NCI-H524 (cell line): ENCODE data around the gene ASPHD2.
A peak's percentile ranks its signal among the peaks of the same experiment; 100 is the strongest.

Experiments
- DNase-seq, 2 experiments: peaks; one replicate each; lab custom pipeline; 2025; lab: John Stamatoyannopoulos, UW

The ASPHD2 gene

GRCh38 chr22:26476705-26477340 is 47.8 kb downstream of the ASPHD2 start:
- no peak for DNase-seq

GRCh38 chr22:26477341-26477731 is 48.3 kb downstream of the ASPHD2 start:
- DNase-seq, result peak in 1 of 2 experiments; percentile 14

- peak in 1 of 2 experiments; percentile 52 for DNase-seq
Observed at GRCh38 chr22:26479043-26479791, 50.2 kb downstream of the ASPHD2 start.

GRCh38 chr22:26479792-26480610 is 50.9 kb downstream of the ASPHD2 start:
- DNase-seq, result no peak

GRCh38 chr22:26480611-26480932 is 51.5 kb downstream of the ASPHD2 start:
- DNase-seq, result no peak

GRCh38 chr22:26481112-26481693 is 52.1 kb downstream of the ASPHD2 start:
- no peak for DNase-seq

- no peak for DNase-seq
Observed at GRCh38 chr22:26481694-26482093, 52.6 kb downstream of the ASPHD2 start.

- DNase-seq, result no peak
Observed at GRCh38 chr22:26482161-26482560, 53.1 kb downstream of the ASPHD2 start.

- DNase-seq, result no peak
Observed at GRCh38 chr22:26483043-26483438, 54.0 kb downstream of the ASPHD2 start.

- peak; percentile 81 to 87 for DNase-seq
Observed at GRCh38 chr22:26483439-26484359, 54.6 kb downstream of the ASPHD2 start, which contains the start of the genes HPS4 and SRRD. TSS of gene HPS4 (minus strand) at chr22:26483783. CDS start at chr22:26481762, 2,021 bp downstream. TSS of gene SRRD (plus strand) at chr22:26483877. CDS start at chr22:26483891, 14 bp downstream.

- DNase-seq, result no peak
Observed at GRCh38 chr22:26484360-26484706, 55.3 kb downstream of the ASPHD2 start.

GRCh38 chr22:26485013-26485412 is 56.0 kb downstream of the ASPHD2 start:
- no peak for DNase-seq

GRCh38 chr22:26485806-26486390 is 56.8 kb downstream of the ASPHD2 start:
- DNase-seq, result no peak

- no peak for DNase-seq
Observed at GRCh38 chr22:26486394-26486793, 57.3 kb downstream of the ASPHD2 start.

- no peak for DNase-seq
Observed at GRCh38 chr22:26487996-26488395, 58.9 kb downstream of the ASPHD2 start.

- DNase-seq, result no peak
Observed at GRCh38 chr22:26489447-26490036, 60.5 kb downstream of the ASPHD2 start.

GRCh38 chr22:26492220-26492619 is 63.2 kb downstream of the ASPHD2 start:
- DNase-seq, result no peak

- DNase-seq, result no peak
Observed at GRCh38 chr22:26494506-26494905, 65.4 kb downstream of the ASPHD2 start.
